Muscle layer of colon (tissue), 2 donors: ENCODE results near the gene CGB8.
"Not testable (repeated sequence)": the region's sequence is repeated elsewhere in the genome, so short reads cannot be mapped to it uniquely, and the experiment has no call there.

Experiments
- H3K27ac ChIP-seq: one replicate; pipeline ENCODE4 v1.7.0; 2013; ENCODE audit warnings: low read depth, mild to moderate bottlenecking, low read length, moderate library complexity
- H3K27me3 ChIP-seq, 2 donors: one replicate each; pipeline ENCODE4 v1.7.0; 2013; ENCODE audit warnings: low read length in 2 of 2, mild to moderate bottlenecking in 2 of 2; ENCODE audit not compliant: insufficient read depth in 2 of 2, control insufficient read depth in 1 of 2
- H3K36me3 ChIP-seq: one replicate; pipeline ENCODE4 v1.7.0; 2013; ENCODE audit warnings: mild to moderate bottlenecking, low read length; ENCODE audit not compliant: insufficient read depth
- H3K4me1 ChIP-seq: one replicate; pipeline ENCODE4 v1.7.0; 2013; ENCODE audit warnings: mild to moderate bottlenecking, low read length; ENCODE audit not compliant: insufficient read depth
- H3K4me3 ChIP-seq, 2 donors: one replicate each; pipeline ENCODE4 v1.7.0; 2013; ENCODE audit warnings: low read length in 2 of 2, low read depth in 1 of 2, mild to moderate bottlenecking in 1 of 2, moderate library complexity in 1 of 2
- H3K9ac ChIP-seq: one replicate; pipeline ENCODE4 v1.7.0; 2013; ENCODE audit warnings: low read length
- H3K9me3 ChIP-seq: one replicate; pipeline ENCODE4 v1.7.0; 2013; ENCODE audit warnings: mild to moderate bottlenecking, low read length
- donor health status: abdominal sarcoma.
- donor health status: Adenocarcinoma of cecum.

The CGB8 gene

DNA sequence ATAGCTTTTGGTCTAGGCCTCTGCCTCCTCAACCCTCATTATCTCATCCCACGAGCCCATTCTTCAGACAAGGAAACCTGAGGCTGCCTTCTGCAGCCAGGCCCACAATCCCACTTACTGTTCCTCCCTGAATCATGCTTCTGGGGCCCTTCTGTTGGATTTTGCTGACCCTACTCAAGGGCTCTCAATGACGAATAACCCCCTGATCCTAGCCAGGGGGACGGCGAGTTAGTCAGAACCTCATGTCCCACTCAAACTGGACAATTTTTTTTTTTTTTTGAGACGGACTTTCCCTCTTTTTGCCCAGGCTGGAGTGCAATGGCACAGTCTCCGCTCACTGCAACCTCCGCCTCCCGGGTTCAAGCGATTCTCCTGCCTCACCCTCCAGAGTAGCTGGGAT lies 26.8 kb downstream of the CGB8 start:
- Histone ChIP-seq H3K36me3 (no peaks in the 10 kb centered on the region), H3K4me3 (no peak overlapping the region), H3K9me3 (no peaks in the 10 kb centered on the region), H3K4me1 (no peaks in the 10 kb centered on the region), H3K27ac (no peak overlapping the region), H3K9ac (no peak overlapping the region), H3K27me3 (peaks cover 0 to 37% of the 10 kb centered on the region in 2 donors)

DNA sequence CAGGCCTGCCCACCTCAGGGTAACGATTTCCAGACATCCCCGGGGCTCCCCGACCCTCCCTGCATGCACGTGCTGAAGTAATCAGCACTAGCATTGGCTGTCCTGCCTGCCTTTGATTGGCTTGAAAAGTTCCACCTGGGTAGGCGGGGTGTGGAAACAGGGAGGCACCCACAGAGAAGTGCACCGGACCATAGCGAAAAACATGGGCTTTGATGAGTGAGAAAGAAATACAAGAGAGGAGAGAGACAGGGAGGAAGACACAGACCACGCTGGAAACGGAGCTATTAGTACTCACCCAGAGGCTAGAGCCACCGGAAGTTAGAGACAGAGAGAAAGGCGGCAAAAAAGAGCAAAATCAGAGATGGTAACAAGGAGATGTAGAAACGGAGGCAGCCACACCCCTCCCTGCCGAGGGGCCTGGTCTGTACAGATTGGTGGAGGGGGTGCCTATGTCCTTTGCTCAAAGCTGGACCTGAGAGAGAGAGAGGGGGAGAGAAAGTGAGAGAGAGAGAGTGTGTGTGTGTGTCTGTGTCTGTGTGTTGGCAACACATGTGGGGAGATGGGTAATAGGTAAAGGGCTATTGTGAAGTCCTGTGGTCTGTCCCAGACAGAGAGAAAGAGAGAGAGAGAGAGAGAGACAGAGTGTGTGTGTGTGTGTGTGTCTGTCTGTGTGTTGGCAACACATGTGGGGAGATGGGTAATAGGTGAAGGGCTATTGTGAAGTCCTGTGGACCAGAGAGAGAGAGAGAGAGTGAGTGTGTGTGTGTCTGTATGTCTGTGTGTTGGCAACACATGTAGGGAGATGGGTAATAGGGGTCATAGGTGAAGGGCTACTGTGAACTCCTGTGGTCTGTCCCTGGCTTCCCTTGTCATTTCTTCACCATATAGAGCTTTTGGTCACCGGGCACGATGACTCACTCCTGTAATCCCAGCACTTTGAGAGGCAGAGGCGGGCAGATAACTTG lies 27.7 kb downstream of the CGB8 start:
- no peaks in the 10 kb centered on the region for H3K9me3 ChIP-seq
- H3K9ac ChIP-seq = no peak overlapping the region
- H3K4me3 ChIP-seq = no peak overlapping the region
- H3K27me3 ChIP-seq = peaks cover 0 to 37% of the 10 kb centered on the region in 2 donors
- no peaks in the 10 kb centered on the region for H3K4me1 ChIP-seq
- no peaks in the 10 kb centered on the region for H3K36me3 ChIP-seq
- no peak overlapping the region for H3K27ac ChIP-seq

DNA sequence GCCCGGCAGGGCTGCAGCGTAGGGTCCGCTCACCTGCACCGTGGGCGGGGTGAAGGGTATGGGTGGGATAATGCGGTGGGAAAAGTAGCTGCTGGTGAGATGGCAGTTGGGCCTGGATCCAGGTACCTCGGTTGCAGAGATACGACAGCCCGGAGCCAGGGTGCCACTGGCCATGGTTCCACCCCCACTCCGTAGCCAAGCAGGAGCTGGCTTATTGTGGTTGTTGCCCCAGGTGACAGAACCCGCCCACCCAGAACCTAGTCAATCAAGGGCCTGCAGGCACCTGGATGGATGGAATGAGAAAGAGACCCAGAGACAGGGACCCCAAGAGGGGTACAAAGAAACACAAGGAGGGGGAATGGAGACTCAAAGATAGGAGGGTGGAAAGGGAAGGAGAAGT lies 28.6 kb downstream of the CGB8 start:
- Histone ChIP-seq H3K4me1 (no peaks in the 10 kb centered on the region), H3K27ac (no peak overlapping the region), H3K36me3 (peaks cover 7% of the 10 kb centered on the region), H3K4me3 (no peak overlapping the region), H3K27me3 (peaks cover 0 to 37% of the 10 kb centered on the region in 2 donors), H3K9me3 (no peaks in the 10 kb centered on the region), H3K9ac (no peak overlapping the region)

DNA sequence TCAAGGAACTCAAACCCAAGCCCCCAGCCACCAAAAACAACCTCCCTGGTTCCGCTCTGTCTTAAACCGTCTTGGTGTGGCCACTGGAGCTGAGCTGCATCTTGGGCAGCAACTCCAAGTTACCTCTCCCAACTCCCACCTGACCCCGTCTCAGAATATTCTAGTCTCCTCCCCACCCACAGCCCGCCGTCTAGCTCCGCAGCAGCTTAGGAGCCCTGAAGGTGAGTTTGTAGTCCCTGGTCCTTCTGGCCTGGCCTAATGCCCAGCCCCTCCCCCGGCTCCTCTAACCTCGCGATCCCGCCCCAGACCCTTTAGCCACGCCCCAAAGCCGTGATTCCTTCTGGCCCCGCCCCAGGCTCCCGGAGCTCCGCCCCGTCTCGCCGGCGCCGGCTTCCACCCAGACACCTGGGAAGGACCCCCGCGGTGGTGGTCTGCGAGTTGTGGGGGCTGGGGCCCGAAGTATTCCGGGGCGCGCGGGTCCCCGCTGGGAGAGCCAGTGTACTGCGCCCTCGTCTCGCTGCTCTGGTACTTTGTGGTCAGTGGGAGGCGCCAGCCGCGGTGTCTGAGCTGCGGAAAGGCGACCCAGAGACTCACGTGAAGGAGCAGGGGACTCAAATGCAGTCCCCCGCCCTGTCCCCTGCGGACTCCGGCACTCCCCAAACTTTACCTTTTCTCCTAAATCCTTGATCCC lies 29.5 kb downstream of the CGB8 start:
- H3K27ac ChIP-seq = no peak overlapping the region
- H3K4me3 ChIP-seq = peak overlapping the region in 1 of 2 donors; percentile 53

DNA sequence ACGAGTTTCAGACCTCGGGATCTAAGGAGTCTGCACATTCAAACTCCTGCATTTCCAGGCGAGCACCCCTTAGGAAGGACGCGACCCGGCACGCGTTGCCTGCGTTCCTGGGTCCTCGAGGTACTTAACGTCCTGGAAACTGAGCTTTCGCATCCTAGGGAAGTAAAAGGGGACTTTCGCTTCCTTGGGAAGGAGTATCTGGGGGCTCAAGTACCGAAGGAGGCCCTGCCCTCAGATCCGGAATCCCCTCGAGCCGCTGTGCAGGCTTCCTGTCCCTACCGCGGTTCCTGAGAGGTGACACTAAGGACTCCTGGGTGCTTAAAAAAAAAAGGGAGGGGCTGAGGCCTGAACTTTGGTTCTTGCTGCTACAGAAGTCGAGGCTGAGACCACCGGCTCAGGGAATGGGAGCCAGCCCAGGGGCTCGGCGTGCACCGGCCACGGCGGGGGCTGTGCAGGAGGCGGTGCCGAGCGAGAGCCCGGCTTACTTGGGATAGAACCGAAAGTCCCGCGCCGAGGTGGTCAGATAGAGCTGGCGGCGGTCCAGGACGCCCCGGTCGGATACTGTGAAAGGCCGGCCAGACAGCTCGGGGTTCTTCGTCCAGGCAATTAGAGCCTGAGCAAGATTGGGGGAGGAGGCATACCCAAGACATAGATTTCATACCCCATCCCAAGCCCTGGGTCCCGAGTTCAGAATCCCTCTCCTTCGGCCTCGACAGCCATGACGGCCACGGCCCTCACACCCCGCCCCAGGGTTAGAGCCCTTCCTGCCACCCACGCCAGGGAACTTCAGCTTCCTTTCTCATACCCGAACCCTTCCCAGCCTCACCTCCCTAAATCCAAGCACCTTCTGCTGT lies 30.3 kb downstream of the CGB8 start:
- not testable (repeated sequence) for H3K9me3 ChIP-seq, H3K27ac ChIP-seq, H3K4me1 ChIP-seq, H3K9ac ChIP-seq
- peaks cover 10% of the 10 kb centered on the region for H3K36me3 ChIP-seq
- H3K4me3 ChIP-seq = peak overlapping the region in 1 of 2 donors; percentile 53
- H3K27me3 ChIP-seq = peaks cover 0 to 37% of the 10 kb centered on the region in 2 donors

More for the DNA sequence above, 29.5 kb downstream of the CGB8 start:
- Histone ChIP-seq H3K9me3 (no peaks in the 10 kb centered on the region), H3K4me1 (no peaks in the 10 kb centered on the region), H3K27me3 (peaks cover 0 to 37% of the 10 kb centered on the region in 2 donors), H3K36me3 (peaks cover 10% of the 10 kb centered on the region), H3K9ac (no peak overlapping the region)

DNA sequence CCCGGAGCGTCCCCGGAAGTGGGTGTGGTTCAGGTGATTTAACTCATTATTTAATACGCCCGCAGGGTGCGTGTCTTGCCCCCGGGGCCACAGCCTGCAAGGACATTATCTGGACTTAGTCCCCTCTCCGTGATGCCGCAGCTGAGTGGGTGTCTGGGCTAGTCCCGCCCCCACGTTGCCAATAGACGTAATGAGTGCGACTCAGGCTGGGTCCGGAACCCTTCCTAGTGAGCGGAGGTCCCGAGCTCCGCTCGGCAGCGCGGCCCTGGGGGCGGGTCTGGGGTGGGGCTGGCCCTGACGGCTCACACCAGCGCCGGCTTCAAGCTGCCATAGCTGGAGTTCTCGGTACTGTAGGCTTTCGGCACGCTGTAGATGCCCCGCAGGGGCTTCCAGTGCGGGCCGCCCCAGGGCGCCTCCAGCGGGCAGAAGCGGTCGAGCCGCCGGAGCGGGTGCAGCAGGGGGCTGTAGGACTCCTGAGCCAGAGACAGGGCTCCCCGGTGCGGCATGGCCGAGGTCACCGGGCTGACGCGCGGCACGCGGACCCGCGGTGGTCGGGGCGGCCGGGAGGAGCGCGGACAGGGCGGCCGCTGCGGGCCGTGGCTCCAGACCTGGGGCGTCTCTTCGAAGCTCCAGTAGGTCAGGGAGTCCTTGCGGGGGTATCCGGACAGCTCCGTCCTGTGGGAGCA lies 31.1 kb downstream of the CGB8 start:
- peak overlapping the region; percentile 53 to 64 for H3K4me3 ChIP-seq

DNA sequence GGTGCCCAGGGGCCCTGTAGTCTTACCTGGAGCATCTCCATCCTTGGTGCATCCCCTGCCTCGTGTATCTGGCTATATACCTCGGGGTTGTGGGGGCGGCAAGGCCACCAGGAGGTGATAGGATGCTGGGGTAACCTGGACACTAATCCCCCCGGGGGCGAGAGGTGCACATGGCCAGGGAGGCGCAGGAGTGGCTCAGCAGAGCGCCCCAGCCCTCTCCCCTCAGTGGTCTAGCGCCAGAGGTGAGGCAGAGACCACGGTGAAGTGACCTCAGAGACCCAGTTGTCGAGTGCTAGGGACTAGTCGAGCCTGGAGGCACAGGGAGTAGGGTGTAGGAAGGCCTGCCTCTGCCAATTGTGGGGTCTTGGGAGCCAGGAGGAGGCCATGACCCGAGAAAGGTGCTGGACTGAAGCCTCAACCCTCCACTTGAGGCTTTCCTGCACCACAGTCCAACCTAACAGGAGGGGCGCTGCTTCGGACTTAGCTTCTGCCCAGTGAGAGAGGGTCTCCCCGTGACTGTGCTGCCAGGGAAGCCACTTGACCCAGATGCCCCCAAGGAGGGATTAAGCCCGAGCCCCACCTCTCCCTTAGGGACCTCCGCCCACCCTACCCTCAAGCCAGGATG lies 31.8 kb downstream of the CGB8 start, which contains the start of gene LHB:
Gene LHB, minus strand, starts transcription at position 51 of the 625 bp plus-strand sequence. Its CDS starts 10 bp downstream, at position 41.
- Histone ChIP-seq H3K27ac (no peak within 1 kb of the TSS), H3K4me1 (no peaks in the 10 kb centered on the region), H3K9me3 (no peaks in the 10 kb centered on the region), H3K9ac (no peak within 1 kb of the TSS), H3K36me3 (peaks cover 10% of the 10 kb centered on the region), H3K4me3 (peak within 1 kb of the TSS; percentile 53 to 64), H3K27me3 (peaks cover 0 to 37% of the 10 kb centered on the region in 2 donors)

More for the DNA sequence above, 31.1 kb downstream of the CGB8 start:
- H3K4me1 ChIP-seq = no peaks in the 10 kb centered on the region
- H3K27ac ChIP-seq = no peak overlapping the region
- no peak overlapping the region for H3K9ac ChIP-seq
- no peaks in the 10 kb centered on the region for H3K9me3 ChIP-seq
- H3K36me3 ChIP-seq = peaks cover 10% of the 10 kb centered on the region
- H3K27me3 ChIP-seq = peaks cover 0 to 37% of the 10 kb centered on the region in 2 donors

DNA sequence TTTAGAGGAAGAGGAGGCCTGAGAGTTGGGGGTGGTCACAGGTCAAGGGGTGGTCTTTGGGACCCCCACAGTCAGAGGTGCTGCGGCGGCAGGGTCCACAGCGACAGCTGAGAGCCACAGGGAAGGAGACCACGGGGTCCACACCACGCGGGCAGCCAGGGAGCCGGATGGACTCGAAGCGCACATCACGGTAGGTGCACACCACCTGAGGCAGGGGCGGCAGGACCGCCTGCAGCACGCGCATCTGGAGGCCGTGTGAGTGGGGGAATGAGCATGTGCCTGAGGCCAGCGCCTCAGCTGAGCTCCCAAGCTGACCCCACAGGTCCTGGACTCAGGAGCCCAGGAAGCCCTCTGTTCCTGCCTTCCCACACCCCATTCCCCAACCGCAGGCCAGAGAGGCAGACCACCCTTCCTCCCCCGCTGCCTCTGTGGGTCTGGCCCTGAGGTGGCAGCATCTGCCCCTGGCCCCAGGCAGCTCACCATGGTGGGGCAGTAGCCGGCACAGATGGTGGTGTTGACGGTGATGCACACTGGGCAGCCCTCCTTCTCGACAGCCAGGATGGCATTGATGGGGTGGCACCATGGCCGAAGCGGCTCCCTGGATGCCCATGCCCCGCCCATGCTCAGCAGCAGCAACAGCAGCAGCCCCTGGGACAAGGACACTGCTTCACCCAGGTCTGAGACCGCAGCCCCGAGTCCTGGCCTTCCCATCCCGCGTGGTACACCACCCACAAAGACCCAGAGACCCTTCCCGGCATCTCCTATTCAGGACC lies 32.7 kb downstream of the CGB8 start:
- no peaks in the 10 kb centered on the region for H3K9me3 ChIP-seq
- H3K4me1 ChIP-seq = no peaks in the 10 kb centered on the region
- no peak overlapping the region for H3K4me3 ChIP-seq
- H3K27me3 ChIP-seq = peaks cover 0 to 37% of the 10 kb centered on the region in 2 donors
- no peak overlapping the region for H3K27ac ChIP-seq
- no peak overlapping the region for H3K9ac ChIP-seq
- peaks cover 10% of the 10 kb centered on the region for H3K36me3 ChIP-seq

DNA sequence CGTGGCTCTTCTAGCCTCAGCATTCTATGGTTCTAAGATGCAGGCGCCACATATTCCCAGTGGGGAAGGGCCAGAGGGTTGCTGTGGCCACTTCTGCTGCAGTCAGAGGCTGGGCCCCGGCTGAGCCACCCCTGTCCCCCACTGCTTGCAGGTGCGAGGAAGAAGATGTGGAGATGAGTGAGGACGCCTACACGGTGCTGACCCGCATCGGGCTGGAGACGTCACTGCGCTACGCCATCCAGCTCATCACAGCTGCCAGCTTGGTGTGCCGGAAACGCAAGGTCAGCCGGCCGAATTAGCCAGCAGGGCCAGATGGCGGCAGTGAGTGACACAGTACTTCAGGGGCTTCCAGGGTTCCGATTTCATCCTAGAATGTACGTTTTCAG lies 34.0 kb downstream of the CGB8 start:
- Histone ChIP-seq H3K27ac (no peak overlapping the region), H3K4me1 (no peaks in the 10 kb centered on the region), H3K9me3 (no peaks in the 10 kb centered on the region), H3K36me3 (peaks cover 20% of the 10 kb centered on the region), H3K9ac (no peak overlapping the region), H3K27me3 (peaks cover 0 to 24% of the 10 kb centered on the region in 2 donors), H3K4me3 (no peak overlapping the region)
